Type B pancreatic cell (in vitro differentiated cells): ENCODE data around the gene SEPTIN5. TPM values are rescaled to one million over a fixed set of nuclear protein-coding genes. Genes with fewer than 3 reads are reported as not detected.

Experiments used
- DNase-seq: peaks from one replicate; pipeline ENCODE4 v3.0.0; 2021; ENCODE audit warnings: mixed read lengths; ENCODE audit not compliant: unreplicated experiment; ENCODE audit errors: extremely low spot score
- H3K27ac Mint-ChIP-seq: 2 replicates; pipeline ENCODE4 v1.8.0; 2021; ENCODE audit warnings: mild to moderate bottlenecking, mixed read lengths
- H3K27me3 Mint-ChIP-seq: 2 replicates; pipeline ENCODE4 v1.8.0; 2021; ENCODE audit warnings: mixed read lengths
- H3K36me3 Mint-ChIP-seq: 2 replicates; pipeline ENCODE4 v1.8.0; 2021; ENCODE audit warnings: mixed read lengths
- H3K4me1 Mint-ChIP-seq: one replicate; pipeline ENCODE4 v1.8.0; 2021; ENCODE audit warnings: mixed read lengths; ENCODE audit not compliant: unreplicated experiment
- H3K4me3 Mint-ChIP-seq: 2 replicates; pipeline ENCODE4 v1.8.0; 2021; ENCODE audit warnings: mild to moderate bottlenecking, mixed read lengths
- H3K9me3 Mint-ChIP-seq: 2 replicates; pipeline ENCODE4 v1.8.0; 2021; ENCODE audit warnings: mixed read lengths
- total RNA-seq: library from RNA; stranded (reverse); gene quantifications from 2 replicates; pipeline ENCODE4 v1.2.1, GENCODE V29; 2021; ENCODE audit warnings: low replicate concordance
- TF ChIP-seq, protein P1 (sequence below): fragments of 200-600 bp; sonication (generic); conservative IDR thresholded peaks from 2 replicates; pipeline ENCODE4 v1.5.0; 2021; ENCODE audit warnings: antibody characterized with exemption, mild to moderate bottlenecking

Gene SEPTIN5
- total RNA-seq, 1 donor from 2014 or later = 45.7 TPM

DNA sequence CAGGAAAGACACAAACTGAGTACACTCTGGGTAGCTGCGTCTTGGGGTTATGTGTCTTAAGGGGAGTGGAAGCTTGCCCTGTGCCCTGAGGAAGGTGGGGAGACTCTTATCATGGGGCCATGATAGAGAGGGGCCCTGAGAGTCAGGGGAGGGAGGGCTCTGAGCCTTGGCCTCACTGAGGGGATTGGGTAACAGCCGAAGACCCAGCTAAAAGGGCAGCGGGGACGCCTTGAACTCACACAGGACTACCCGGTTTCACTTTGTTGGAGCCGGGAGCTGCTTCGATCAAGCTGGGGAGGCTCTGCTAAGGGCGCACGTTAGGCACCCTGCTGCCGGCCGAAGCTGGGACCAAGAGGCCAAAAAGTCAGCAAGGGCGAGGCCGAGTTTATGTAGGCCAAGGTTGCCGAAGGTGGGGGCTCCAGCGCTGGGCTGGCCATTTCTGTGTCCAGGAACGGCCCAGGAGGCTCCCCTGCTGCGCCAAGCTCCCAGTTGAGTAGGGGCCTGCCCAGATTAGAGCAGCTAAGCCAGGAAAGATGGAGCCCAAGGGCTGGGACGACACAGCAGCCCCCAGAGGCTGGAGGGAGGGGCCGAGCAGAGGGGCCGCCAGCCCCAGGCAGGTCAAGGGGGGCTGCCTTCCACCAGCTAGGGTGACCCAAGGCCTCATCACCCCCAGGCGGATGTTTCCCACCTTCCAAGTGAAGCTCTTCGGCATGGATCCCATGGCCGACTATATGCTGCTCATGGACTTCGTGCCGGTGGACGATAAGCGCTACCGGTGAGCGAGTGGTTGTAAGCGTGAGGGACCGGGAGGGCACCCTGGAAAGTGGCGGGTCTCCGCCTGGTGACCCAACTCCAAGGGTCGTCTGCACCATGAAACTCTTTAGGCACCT lies 48.5 kb downstream of the SEPTIN5 start:
- Mint-ChIP-seq H3K4me3 (peak overlapping the region; percentile 14), H3K9me3 (no peaks in the 10 kb centered on the region)

DNA sequence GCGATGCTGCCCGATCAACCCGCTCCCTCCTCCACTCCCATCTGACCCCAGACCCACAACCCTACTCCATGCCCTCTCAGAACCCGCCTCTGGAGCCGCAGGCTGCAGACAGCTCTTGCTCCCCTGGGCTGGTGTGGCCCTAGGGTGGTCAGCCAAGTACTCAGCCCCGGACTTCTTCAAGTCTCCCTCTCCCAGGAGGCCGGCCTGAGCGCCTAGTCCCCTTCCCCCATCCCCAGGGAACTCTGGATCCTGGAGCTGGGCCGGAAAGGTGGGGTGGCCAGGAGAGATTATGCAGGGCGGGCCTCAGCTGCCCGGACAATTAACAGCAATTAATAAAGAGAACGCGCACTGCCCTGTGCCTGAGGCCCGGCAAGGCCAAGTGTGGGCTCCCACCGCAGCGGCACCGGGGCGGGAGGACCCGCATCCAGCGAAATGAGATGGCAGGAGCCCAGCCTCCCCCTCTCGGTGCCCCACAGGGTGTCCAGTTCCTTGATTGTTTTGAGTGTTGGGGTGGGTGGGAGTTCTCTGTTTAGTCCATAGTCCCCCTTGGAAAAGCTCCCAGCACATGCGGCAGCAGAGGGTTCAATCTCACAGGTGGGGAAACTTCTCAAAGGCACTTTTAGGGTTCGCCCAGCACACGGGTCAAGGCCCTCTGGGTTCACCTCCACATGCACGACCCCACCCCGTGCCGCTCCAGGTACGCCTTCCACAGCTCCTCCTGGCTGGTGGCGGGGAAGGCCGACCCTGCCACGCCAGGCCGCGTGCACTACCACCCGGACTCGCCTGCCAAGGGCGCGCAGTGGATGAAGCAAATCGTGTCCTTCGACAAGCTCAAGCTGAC lies 49.4 kb downstream of the SEPTIN5 start:
- Mint-ChIP-seq H3K4me3 (no peak overlapping the region), H3K27me3 (peaks cover 75% of the 10 kb centered on the region), H3K27ac (no peak overlapping the region)

More for the DNA sequence above, 48.5 kb downstream of the SEPTIN5 start:
- DNase-seq = no peak
- Mint-ChIP-seq H3K4me1 (peaks cover 18% of the 10 kb centered on the region), H3K36me3 (peaks cover 4% of the 10 kb centered on the region), H3K27ac (no peak overlapping the region), H3K27me3 (peaks cover 73% of the 10 kb centered on the region)
- TF ChIP-seq, protein P1, sequence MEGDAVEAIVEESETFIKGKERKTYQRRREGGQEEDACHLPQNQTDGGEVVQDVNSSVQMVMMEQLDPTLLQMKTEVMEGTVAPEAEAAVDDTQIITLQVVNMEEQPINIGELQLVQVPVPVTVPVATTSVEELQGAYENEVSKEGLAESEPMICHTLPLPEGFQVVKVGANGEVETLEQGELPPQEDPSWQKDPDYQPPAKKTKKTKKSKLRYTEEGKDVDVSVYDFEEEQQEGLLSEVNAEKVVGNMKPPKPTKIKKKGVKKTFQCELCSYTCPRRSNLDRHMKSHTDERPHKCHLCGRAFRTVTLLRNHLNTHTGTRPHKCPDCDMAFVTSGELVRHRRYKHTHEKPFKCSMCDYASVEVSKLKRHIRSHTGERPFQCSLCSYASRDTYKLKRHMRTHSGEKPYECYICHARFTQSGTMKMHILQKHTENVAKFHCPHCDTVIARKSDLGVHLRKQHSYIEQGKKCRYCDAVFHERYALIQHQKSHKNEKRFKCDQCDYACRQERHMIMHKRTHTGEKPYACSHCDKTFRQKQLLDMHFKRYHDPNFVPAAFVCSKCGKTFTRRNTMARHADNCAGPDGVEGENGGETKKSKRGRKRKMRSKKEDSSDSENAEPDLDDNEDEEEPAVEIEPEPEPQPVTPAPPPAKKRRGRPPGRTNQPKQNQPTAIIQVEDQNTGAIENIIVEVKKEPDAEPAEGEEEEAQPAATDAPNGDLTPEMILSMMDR = no peak

DNA sequence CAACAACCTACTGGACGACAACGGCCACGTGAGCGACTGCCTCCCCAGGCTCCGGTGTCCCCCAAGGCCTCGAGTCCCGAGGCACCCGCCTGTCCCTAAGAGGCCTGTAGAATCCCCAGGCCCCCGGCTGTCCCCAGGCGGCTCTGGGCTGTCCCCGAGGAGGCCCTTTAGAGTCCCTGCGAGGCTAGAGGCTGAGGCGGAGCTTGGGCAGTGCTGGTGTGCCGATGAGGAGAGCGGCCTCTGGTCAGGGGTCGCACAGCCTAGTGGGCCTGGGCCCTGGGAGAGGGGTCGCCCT lies 49.9 kb downstream of the SEPTIN5 start:
- Mint-ChIP-seq H3K9me3 (no peaks in the 10 kb centered on the region), H3K27ac (no peak overlapping the region), H3K4me3 (no peak overlapping the region), H3K27me3 (peaks cover 76% of the 10 kb centered on the region), H3K36me3 (peaks cover 4% of the 10 kb centered on the region), H3K4me1 (peaks cover 18% of the 10 kb centered on the region)
- no peak for DNase-seq
- TF ChIP-seq, protein P1 = no peak

More for the DNA sequence above, 49.4 kb downstream of the SEPTIN5 start:
- TF ChIP-seq, protein P1 = no peak
- Mint-ChIP-seq H3K9me3 (no peaks in the 10 kb centered on the region), H3K4me1 (peaks cover 18% of the 10 kb centered on the region), H3K36me3 (peaks cover 4% of the 10 kb centered on the region)
- DNase-seq = no peak

DNA sequence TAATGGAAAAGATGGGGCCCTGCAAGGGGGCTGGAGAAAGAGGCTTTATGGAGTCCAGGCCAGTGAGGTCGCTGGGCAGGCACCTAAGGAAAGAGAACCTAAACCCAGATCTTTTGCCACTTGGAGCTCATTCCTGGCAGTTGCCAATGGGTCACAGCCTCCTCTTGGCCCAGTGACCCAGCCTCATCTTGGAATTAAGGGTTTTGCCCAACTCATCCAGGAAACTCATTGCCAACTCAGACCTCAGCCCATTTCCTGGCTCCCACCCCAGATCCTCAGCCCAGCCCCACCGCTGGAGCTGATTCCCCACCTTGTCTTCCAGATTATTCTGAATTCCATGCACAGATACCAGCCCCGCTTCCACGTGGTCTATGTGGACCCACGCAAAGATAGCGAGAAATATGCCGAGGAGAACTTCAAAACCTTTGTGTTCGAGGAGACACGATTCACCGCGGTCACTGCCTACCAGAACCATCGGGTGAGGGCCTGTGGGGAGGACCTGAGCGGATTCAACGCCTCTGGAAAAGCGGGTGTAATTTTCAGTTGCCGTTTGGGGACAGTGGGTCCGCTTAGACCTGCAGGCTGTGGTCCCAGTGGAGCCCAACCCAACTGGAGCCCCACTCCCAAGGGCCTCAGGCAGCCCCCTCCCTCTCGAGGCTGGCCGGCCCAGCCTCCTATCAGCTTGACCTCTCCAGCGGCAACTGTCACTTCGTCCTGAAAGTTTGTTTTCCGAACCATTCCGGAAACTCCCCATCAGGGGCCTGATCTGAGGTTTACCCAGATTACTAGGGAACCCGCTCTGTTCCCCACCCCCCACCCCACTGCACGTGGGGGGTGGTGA lies 50.6 kb downstream of the SEPTIN5 start:
- H3K9me3 Mint-ChIP-seq = no peaks in the 10 kb centered on the region
- H3K4me3 Mint-ChIP-seq = peak overlapping the region; percentile 61
- peaks cover 13% of the 10 kb centered on the region for H3K4me1 Mint-ChIP-seq
- DNase-seq = no peak
- TF ChIP-seq, protein P1 = no peak
- peaks cover 4% of the 10 kb centered on the region for H3K36me3 Mint-ChIP-seq
- no peak overlapping the region for H3K27ac Mint-ChIP-seq
- H3K27me3 Mint-ChIP-seq = peaks cover 76% of the 10 kb centered on the region

DNA sequence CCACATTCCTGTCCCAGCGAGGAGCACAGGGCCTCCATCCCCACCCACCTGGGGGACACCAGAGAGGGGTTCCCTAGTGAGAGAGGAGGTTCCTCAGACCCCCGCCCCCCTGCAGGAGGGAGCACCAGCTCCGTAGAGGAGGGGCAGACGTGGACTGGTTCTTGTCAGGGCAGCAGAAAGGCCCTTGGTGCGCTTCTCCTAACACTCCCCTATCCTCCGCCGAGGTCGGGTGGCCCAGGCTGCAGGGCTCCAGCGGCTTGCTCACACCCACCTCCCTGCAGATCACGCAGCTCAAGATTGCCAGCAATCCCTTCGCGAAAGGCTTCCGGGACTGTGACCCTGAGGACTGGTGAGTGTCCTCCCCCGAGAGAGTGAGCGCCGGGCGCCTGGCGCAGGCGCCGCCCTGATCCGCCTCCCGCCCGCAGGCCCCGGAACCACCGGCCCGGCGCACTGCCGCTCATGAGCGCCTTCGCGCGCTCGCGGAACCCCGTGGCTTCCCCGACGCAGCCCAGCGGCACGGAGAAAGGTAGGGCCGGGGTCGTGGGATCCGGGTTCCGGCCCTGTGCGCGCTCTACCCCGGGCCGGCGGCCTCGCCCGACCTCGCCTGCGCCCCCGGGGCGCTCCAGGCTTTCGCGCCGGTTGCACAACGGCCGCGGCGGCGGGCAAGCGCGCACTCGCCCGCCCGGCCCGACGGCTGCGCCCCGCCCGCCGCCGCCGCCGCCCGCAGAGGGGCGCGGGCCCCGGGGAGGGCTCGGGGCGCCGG lies 51.4 kb downstream of the SEPTIN5 start:
- H3K4me1 Mint-ChIP-seq = peaks cover 8% of the 10 kb centered on the region
- no peaks in the 10 kb centered on the region for H3K9me3 Mint-ChIP-seq
- peak overlapping the region; percentile 78 for H3K4me3 Mint-ChIP-seq
- H3K27me3 Mint-ChIP-seq = peaks cover 78% of the 10 kb centered on the region
- TF ChIP-seq, protein P1 = no peak
- DNase-seq = no peak
- H3K27ac Mint-ChIP-seq = no peak overlapping the region
- H3K36me3 Mint-ChIP-seq = peaks cover 4% of the 10 kb centered on the region
